Spinal cord (tissue), 10 donors: ENCODE data around the gene PARD3. TPM values are rescaled to one million over a fixed set of nuclear protein-coding genes. Genes with fewer than 3 reads are reported as not detected.
A peak's percentile ranks its signal among the peaks of the same experiment; 100 is the strongest.
"Not testable (repeated sequence)": the region's sequence is repeated elsewhere in the genome, so short reads cannot be mapped to it uniquely, and the experiment has no call there.

Experiments
- DNase-seq, 6 donors: peaks; one replicate each; pipeline versions ENCODE4 v3.0.0 to v3.0.0-alpha.2; 2013 to 2015; ENCODE audit warnings: low spot score in 6 of 6, low read depth in 4 of 6
- H3K27ac ChIP-seq: one replicate; pipeline ENCODE4 v1.5.1; 2013; ENCODE audit warnings: low read depth, low read length, control low read depth
- H3K27me3 ChIP-seq: one replicate; pipeline ENCODE4 v1.6.1; 2013; ENCODE audit warnings: low read length; ENCODE audit not compliant: control insufficient read depth, insufficient read depth
- H3K36me3 ChIP-seq: one replicate; pipeline ENCODE4 v1.6.1; 2013; ENCODE audit warnings: low read length; ENCODE audit not compliant: control insufficient read depth, insufficient read depth
- H3K4me1 ChIP-seq: one replicate; pipeline ENCODE4 v1.6.1; 2013; ENCODE audit warnings: low read length; ENCODE audit not compliant: control insufficient read depth, insufficient read depth
- H3K4me3 ChIP-seq: one replicate; pipeline ENCODE4 v1.5.1; 2013; ENCODE audit warnings: low read depth, low read length, control low read depth
- H3K9me3 ChIP-seq: one replicate; pipeline ENCODE4 v1.6.1; 2013; ENCODE audit warnings: low read length; ENCODE audit not compliant: control insufficient read depth, insufficient read depth
- WGBS: methylation state at CpG from one replicate; pipeline ENCODE4 v1.1.5; 2013; ENCODE audit warnings: missing lambda C conversion rate; ENCODE audit not compliant: insufficient coverage; 5-methylcytosine and 5-hydroxymethylcytosine counted together
- polyA plus RNA-seq, 2 donors: library from polyadenylated mRNA; unstranded; fragments of 120-200 nt; gene quantifications; one replicate each; pipeline ENCODE4 v1.2.1, GENCODE V29; 2013; ENCODE audit not compliant: insufficient read length in 2 of 2
- total RNA-seq, 2 donors: library from RNA; depleted of rRNA in 1 of 2; stranded (reverse); fragments of 120-200 nt in 1 of 2; fragments of >200 nt in 1 of 2; gene quantifications; one replicate each; pipeline versions ENCODE4 v1.2.3 to v1.2.4, GENCODE V29; 2013 to 2014
- donor health status: healthy.

Gene PARD3
- total and polyA plus RNA-seq, 4 donors = 29.5 to 94.3 (median 47.1) TPM

DNA sequence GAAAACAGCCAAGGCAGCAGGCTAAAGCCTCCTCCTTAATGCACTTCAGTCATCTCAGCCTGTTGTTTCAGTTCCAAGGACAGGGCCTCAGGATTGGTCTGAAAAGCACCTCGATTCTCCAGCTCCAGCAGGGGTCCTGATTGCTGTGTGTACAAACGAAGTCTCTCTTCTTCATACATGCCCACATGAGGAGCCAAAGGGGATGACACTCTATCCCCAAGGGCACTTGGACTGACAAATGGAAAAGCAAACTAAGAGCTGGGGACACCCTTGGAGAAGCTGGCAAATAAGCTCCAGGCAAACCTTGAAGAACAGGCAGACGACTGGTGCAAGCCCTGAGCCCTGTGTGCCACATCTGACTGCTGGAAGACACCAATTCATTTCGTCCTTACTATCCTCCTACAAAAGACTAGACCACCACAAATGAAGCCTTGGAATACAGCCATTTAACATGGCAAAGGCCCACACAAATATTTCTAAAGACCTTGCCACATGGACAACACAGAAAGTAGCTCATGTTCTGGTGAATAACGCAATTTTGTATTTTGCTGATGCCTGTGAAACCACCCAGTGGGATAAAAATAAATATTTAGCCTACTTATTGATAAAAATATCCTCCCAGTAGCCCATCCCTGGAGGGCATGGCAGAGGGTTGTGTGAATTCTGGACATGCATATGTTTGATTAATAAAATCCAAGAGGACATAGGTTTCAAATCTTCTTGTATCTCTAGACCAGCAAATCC lies 61.9 kb downstream of the PARD3 start:
- Histone ChIP-seq H3K36me3 (no peaks in the 10 kb centered on the region), H3K9me3 (no peaks in the 10 kb centered on the region), H3K27me3 (no peaks in the 10 kb centered on the region), H3K4me3 (no peak overlapping the region), H3K4me1 (peaks cover 7% of the 10 kb centered on the region), H3K27ac (no peak overlapping the region)
- DNase-seq = peak in 1 of 6 donors; percentile 13
- WGBS = 18% methylated on average over 4 of the region's 5 CpGs

DNA sequence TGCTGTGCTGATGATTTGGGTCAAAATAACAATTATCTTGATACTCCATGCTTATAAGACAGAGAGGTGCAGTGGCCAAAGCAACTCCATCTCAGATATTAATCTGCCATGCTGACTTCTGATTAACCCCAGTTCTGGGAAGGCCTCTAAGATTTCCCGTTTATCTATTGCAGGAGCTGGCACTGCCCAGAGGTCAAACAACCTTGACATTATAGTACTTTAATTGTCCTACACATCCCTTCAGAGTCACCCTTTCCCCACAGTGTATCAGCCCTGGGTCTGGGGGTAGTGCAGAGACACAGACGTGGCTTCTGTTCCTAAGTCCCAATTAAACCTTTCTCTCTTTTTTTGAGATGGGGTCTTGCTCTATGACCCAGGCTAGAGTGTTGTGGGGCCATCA lies 63.8 kb downstream of the PARD3 start:
- H3K27ac ChIP-seq = no peak overlapping the region
- no peak for DNase-seq
- no peaks in the 10 kb centered on the region for H3K9me3 ChIP-seq
- WGBS = 67% methylated on average over 1 of the region's 2 CpGs
- H3K4me1 ChIP-seq = peaks cover 7% of the 10 kb centered on the region
- no peaks in the 10 kb centered on the region for H3K36me3 ChIP-seq
- H3K4me3 ChIP-seq = no peak overlapping the region
- H3K27me3 ChIP-seq = no peaks in the 10 kb centered on the region

DNA sequence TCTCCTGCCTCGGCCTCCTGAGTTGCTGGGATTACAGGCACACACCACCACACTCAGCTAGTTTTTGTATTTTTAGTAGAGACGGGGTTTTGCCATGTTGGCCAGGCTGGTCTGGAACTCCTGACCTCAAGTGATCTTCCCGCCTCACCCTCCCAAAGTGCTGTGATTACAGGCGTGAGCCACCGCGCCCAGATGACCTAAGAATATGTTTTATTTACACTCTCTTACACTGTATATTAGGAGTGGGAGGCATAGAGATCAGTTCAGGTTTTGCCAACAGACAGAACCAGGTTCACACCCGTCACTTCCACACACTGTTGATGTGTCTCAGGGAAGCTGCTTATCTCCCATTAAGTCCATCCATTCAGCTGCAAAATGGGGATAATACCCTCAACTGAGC lies 64.3 kb downstream of the PARD3 start:
- no CpG with 5 or more reads among the region's 7 CpGs for WGBS
- H3K4me1 ChIP-seq = not testable (repeated sequence)

DNA sequence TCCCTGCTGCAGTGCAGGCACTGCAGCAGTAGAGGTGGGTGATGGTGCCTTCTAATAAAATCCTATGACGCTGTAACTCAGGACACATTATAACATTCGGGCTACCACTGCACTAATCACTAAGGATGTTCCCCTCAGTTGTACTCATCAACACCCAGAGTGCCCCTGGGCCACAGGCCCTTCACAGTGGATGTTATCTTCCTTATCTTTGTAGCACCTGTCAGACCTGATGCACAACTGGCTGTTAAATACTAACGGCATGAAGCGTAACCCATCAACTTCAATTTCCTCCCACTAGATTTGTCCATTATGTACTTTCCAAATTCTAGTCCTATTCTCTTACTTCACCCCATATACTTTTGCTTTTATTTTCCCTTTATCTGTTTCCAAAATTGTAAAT lies 66.3 kb downstream of the PARD3 start:
- no peaks in the 10 kb centered on the region for H3K27me3 ChIP-seq
- DNase-seq = no peak
- peaks cover 8% of the 10 kb centered on the region for H3K4me1 ChIP-seq
- 94% methylated on average over 4 of the region's 4 CpGs for WGBS
- H3K36me3 ChIP-seq = no peaks in the 10 kb centered on the region
- H3K9me3 ChIP-seq = no peaks in the 10 kb centered on the region
- H3K27ac ChIP-seq = no peak overlapping the region
- no peak overlapping the region for H3K4me3 ChIP-seq

More for the DNA sequence above, 64.3 kb downstream of the PARD3 start:
- not testable (repeated sequence) for H3K27me3 ChIP-seq, H3K27ac ChIP-seq, DNase-seq, H3K36me3 ChIP-seq, H3K9me3 ChIP-seq, H3K4me3 ChIP-seq

DNA sequence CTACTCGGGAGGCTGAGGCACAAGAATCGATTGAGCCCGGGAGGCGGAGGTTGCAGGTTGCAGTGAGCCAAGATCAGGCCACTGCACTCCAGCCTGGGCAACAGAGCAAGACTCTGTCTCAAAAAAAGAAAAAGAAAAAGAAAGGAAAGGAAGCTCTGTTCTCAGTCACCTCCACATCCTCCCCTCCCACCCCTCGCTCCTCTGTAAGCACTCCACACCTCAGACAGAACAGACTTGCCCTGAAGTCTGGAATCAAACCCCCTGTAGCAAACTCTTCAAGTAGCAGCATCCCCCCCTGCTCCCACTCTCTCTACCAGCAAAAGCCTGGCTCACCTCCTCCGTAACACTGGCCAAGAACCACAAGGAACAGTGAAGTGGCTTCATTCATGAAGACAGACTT lies 66.7 kb downstream of the PARD3 start:
- Histone ChIP-seq H3K27ac (no peak overlapping the region), H3K4me3 (no peak overlapping the region), H3K9me3 (no peaks in the 10 kb centered on the region), H3K4me1 (peaks cover 10% of the 10 kb centered on the region), H3K36me3 (no peaks in the 10 kb centered on the region), H3K27me3 (no peaks in the 10 kb centered on the region)
- WGBS = 93% methylated on average over 6 of the region's 6 CpGs
- DNase-seq = no peak

DNA sequence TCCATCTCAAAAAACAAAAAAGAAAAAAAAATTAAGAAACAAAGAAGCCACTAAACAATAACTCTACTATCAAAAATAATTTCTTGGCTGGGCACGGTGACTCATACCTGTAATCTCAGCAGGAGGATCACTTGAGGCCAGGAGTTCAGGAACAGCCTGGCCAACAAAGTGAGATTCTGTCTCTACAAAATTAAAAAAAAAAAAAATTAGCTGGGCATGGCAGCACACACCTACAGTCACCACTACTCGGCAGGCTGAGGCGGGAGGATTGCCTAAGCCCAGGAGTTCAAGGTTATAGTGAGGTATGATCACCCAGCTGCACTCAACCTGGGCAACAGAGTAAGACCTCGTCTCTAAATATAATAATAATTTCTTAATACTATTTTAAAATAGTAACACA lies 69.0 kb downstream of the PARD3 start:
- H3K4me1 ChIP-seq = peaks cover 6% of the 10 kb centered on the region
- H3K4me3 ChIP-seq = no peak overlapping the region
- no peaks in the 10 kb centered on the region for H3K27me3 ChIP-seq
- DNase-seq = no peak
- WGBS = 100% methylated on average over 1 of the region's 4 CpGs
- H3K36me3 ChIP-seq = no peaks in the 10 kb centered on the region
- H3K27ac ChIP-seq = no peak overlapping the region
- H3K9me3 ChIP-seq = no peaks in the 10 kb centered on the region

DNA sequence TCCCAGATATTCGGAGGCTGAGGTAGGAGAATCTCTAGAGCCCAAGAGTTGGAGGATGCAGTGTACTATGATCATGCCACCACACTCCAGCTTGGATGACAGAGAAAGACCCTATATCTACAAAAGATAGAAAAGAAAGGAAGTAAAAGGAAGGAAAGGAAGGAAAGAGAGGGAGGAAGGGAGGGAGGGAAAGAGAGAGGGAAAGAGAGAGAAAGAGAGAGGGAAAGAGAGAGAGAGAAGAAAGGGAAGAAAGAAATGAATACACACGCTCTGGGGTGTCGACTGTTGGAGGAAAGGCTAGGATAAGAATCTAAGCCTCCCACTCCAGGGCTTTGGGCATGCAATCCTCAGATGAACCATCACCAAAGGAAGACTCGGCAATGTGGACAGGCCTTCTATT lies 69.9 kb downstream of the PARD3 start:
- DNase-seq = no peak
- WGBS = 100% methylated on average over 1 of the region's 4 CpGs
- no peak overlapping the region for H3K4me3 ChIP-seq
- no peaks in the 10 kb centered on the region for H3K9me3 ChIP-seq
- H3K36me3 ChIP-seq = no peaks in the 10 kb centered on the region
- no peaks in the 10 kb centered on the region for H3K27me3 ChIP-seq
- H3K4me1 ChIP-seq = peaks cover 8% of the 10 kb centered on the region
- no peak overlapping the region for H3K27ac ChIP-seq

DNA sequence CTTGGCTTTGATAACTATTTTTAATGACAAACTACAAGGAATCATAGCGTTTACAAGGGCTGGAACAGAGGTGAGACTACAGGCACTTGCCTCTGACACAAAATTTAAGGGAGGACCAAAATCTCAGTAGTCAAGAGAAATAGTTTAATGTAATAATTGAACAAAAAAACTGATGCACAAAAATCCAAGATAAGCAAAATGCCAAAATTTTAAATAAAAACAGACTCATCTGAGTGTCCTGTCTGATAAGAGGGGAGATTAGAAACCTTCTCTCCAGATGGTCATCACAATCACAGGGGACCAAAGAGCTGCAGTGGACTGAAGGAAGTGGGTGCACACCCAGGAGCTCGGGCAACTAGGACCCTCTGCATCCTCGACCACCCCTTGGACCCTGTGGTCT lies 70.5 kb downstream of the PARD3 start:
- Histone ChIP-seq H3K4me3 (no peak overlapping the region), H3K27ac (no peak overlapping the region), H3K27me3 (no peaks in the 10 kb centered on the region), H3K4me1 (peaks cover 14% of the 10 kb centered on the region), H3K36me3 (no peaks in the 10 kb centered on the region), H3K9me3 (no peaks in the 10 kb centered on the region)
- no peak for DNase-seq
- 100% methylated on average over 1 of the region's 3 CpGs for WGBS

DNA sequence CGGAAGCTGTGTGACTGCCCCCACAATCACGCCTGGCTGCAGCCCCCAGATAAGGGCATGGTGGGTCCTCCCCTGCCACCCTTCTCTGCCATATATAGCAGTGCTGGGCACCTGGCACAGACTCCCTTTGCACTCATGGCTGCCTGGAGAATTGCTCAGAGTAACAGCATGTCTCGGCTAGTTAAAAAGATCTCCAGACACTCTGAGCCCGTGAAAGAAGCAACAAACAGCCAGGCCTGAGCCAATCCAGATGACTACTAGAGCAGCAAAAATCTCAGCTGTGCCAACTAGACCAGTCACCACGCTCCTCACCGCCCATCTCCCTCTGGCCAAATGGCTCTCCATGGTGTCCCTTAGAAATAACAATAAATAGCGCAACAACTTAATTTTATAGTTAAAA lies 71.3 kb downstream of the PARD3 start:
- Histone ChIP-seq H3K27ac (peak overlapping the region; percentile 2), H3K4me1 (peaks cover 14% of the 10 kb centered on the region), H3K36me3 (no peaks in the 10 kb centered on the region), H3K4me3 (no peak overlapping the region), H3K27me3 (no peaks in the 10 kb centered on the region), H3K9me3 (no peaks in the 10 kb centered on the region)
- DNase-seq = peak in 2 of 6 donors; percentile 74 to 85
- 21% methylated on average over 7 of the region's 7 CpGs for WGBS

DNA sequence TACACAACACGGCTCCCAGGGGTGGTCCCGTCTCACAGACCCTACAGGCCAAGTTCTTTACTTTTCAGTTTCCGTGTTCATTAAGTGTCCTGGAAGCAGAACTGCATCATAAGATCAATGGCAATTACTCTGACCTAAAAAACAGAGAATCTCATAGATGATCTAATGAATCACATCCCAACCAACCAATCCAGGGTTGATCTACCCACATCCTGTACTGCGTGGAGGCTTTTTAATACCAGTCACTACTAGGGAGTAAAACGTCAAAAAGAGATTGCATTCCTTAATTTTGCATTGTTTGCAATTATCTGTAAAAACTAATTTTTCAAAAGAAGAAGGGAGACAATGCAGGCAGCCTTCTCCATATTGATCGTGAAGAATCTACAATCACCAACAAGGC lies 72.6 kb downstream of the PARD3 start:
- peaks cover 14% of the 10 kb centered on the region for H3K4me1 ChIP-seq
- H3K36me3 ChIP-seq = no peaks in the 10 kb centered on the region
- no peak for DNase-seq
- no peak overlapping the region for H3K4me3 ChIP-seq
- H3K27me3 ChIP-seq = no peaks in the 10 kb centered on the region
- no peaks in the 10 kb centered on the region for H3K9me3 ChIP-seq
- no peak overlapping the region for H3K27ac ChIP-seq
- WGBS = 100% methylated on average over 3 of the region's 6 CpGs
